RWPE1 (cell line): Measurements from ENCODE around the gene KIAA0586.

Experiments used
- CTCF ChIA-PET: fragments of 350-600 bp; sonication (Branson Sonifier 250); formaldehyde crosslinking; extraction: SDS; loops from one replicate; lab custom pipeline; 2021; lab: Yijun Ruan, JAX
- POLR2A ChIA-PET: fragments of 400-600 bp; formaldehyde crosslinking; extraction: SDS; loops from one replicate; lab custom pipeline; 2020; ENCODE audit warnings: antibody characterized with exemption; ENCODE audit not compliant: low non-redundant PET; lab: Yijun Ruan, JAX
- DNase-seq: peaks from one replicate; pipeline ENCODE4 v3.0.0; 2012; ENCODE audit warnings: low spot score
- H3K27ac ChIP-seq: fragments of 450-650 bp; 2 replicates; pipeline ENCODE4 v1.5.1; 2017
- TF ChIP-seq, protein P1 (sequence below): fragments of 450-650 bp; conservative IDR thresholded peaks from 2 replicates; pipeline ENCODE4 v1.5.1; 2017; ENCODE audit warnings: low read depth, mild to moderate bottlenecking

KIAA0586 gene

GRCh38 chr14:58563978-58564377 lies 136.5 kb downstream of the KIAA0586 start:
- TF ChIP-seq, protein P1, sequence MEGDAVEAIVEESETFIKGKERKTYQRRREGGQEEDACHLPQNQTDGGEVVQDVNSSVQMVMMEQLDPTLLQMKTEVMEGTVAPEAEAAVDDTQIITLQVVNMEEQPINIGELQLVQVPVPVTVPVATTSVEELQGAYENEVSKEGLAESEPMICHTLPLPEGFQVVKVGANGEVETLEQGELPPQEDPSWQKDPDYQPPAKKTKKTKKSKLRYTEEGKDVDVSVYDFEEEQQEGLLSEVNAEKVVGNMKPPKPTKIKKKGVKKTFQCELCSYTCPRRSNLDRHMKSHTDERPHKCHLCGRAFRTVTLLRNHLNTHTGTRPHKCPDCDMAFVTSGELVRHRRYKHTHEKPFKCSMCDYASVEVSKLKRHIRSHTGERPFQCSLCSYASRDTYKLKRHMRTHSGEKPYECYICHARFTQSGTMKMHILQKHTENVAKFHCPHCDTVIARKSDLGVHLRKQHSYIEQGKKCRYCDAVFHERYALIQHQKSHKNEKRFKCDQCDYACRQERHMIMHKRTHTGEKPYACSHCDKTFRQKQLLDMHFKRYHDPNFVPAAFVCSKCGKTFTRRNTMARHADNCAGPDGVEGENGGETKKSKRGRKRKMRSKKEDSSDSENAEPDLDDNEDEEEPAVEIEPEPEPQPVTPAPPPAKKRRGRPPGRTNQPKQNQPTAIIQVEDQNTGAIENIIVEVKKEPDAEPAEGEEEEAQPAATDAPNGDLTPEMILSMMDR: no peak
- H3K27ac ChIP-seq: no peak overlapping the region
- no peak for DNase-seq
- ChIA-PET POLR2A (no interaction called here), CTCF (interaction anchor here (0.6 kb wide), 1 partner anchor 205 kb away, joined by 7 read pairs; no protein-coding TSS in a partner anchor)

DNA sequence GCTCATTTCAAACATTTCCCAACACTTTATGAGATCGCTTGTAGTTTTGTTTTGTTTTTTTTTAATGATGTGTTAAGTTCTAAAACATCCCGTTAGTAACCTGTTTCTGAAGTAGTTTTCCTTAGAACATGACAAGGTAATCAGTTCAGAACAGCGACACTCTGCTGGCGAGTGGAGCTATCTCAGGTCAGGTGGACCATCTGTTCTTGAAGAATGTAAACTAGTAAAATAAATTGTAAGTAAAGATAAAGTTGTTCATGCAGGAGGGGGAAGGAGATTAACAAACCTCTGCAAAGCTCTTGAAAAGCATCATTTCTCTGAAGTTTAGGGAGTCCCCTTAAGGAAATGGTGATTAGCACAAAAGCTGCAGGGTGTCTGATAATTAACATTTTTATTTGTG lies 138.3 kb downstream of the KIAA0586 start:
- CTCF ChIA-PET: no interaction called here
- H3K27ac ChIP-seq: no peak overlapping the region
- no peak for DNase-seq
- POLR2A ChIA-PET: no interaction called here
- TF ChIP-seq, protein P1: no peak

DNA sequence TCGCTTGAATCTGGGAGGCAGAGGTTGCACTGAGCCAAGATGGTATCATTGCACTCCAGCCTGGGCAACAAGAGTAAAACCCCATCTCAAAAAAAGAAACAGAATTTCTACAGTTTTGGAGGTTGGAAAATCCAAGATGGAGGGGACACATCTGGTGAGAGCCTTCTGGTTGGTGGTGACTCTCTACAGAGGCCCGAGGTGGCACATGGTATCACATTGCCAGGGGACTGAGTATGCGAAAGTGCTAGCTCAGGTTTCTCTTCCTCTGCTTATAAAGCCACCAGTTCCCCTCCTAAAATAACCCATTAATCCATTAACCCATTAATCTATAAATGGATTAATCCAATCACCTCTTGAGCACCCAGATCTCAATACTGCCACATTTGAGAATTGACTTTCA lies 139.5 kb downstream of the KIAA0586 start:
- H3K27ac ChIP-seq: no peak overlapping the region
- no peak for DNase-seq
- TF ChIP-seq, protein P1: no peak
- ChIA-PET CTCF (interaction anchor here (0.7 kb wide), 1 partner anchor 503 kb away, joined by 4 read pairs; no protein-coding TSS in a partner anchor), POLR2A (no interaction called here)

GRCh38 chr14:58568322-58568721 lies 140.8 kb downstream of the KIAA0586 start:
- no peak overlapping the region for H3K27ac ChIP-seq
- POLR2A ChIA-PET: no interaction called here
- CTCF ChIA-PET: no interaction called here

DNA sequence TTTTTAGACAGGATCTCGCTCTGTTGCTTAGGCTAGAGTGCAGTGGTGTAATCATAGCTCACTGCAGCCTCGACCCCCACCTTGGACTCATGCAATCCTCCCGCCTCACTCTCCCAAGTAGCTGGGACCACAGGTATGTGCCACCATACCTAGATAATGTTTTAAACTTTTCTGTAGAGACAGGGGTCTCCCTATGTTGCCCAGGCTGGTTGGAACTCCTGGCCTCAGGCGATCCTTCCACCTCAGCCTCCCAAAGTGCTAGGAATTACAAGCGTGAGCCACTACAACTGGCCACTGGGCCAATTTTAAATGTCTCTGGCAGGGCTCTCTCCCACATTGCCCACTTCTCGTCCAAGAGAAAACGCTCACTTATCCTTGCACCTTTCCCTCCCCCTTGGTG lies 143.7 kb downstream of the KIAA0586 start:
- DNase-seq: no peak
- TF ChIP-seq, protein P1: no peak
- ChIA-PET POLR2A (no interaction called here), CTCF (interaction anchor here (0.7 kb wide), 1 partner anchor 10 kb away, joined by 4 read pairs; no protein-coding TSS in a partner anchor)
- H3K27ac ChIP-seq: no peak overlapping the region

More at GRCh38 chr14:58568322-58568721, 140.8 kb downstream of the KIAA0586 start:
- TF ChIP-seq, protein P1: no peak
- no peak for DNase-seq

DNA sequence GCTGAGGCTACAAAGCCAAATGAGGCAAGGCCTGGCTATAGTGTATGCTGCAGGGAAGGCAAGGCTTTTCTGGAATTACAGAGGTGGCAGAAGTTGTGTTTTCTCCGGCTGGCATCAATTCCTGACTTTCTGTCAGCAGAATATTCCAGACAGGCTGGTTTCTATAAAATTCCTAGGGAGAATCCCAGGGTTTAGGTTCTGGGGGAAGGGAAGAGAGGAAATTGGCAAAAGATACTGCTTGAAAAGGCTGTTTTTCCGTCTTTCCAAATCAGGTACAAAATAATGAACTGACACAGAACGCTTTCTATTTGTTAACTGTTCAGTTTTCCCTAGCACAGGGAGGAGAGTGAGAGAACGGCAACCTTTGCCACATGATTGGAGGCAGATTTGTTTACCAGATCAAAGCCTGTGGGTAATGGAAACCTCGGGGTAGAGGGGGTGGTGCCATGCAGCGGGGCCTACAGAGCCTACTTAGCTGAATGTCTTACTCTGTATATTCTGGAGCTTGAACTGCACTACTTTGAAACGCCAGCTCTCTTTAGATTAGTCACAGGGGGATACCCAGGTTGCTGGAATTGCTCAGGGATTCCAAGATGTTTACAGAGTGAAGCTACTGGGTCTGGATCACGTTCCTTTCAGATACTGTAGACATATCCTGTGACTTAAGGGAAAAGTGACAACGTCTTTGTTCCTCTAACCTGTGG lies 144.4 kb downstream of the KIAA0586 start:
- no peak overlapping the region for H3K27ac ChIP-seq
- CTCF ChIA-PET: no interaction called here

More for the DNA sequence above, 144.4 kb downstream of the KIAA0586 start:
- DNase-seq: no peak
- POLR2A ChIA-PET: no interaction called here
- TF ChIP-seq, protein P1: no peak
